Endodermal cell (in vitro differentiated cells): Measurements from ENCODE around the gene SFXN5. TPM values are rescaled to one million over a fixed set of nuclear protein-coding genes. Genes with fewer than 3 reads are reported as not detected.

Source experiments
- DNase-seq: peaks from one replicate; pipeline ENCODE4 v3.0.0-alpha.2; 2017
- H3K27ac ChIP-seq: 2 replicates; pipeline ENCODE4 v1.5.1; 2013; ENCODE audit warnings: mild to moderate bottlenecking, low read depth, low read length, moderate library complexity
- H3K27me3 ChIP-seq: 2 replicates; pipeline ENCODE4 v1.6.1; 2013; ENCODE audit warnings: mild to moderate bottlenecking, low read length, moderate library complexity; ENCODE audit not compliant: insufficient read depth, control insufficient read depth, poor library complexity, severe bottlenecking
- H3K36me3 ChIP-seq: 2 replicates; pipeline ENCODE4 v1.7.0; 2013; ENCODE audit warnings: mild to moderate bottlenecking, low read length, moderate library complexity; ENCODE audit not compliant: control insufficient read depth, insufficient read depth
- H3K4me1 ChIP-seq: one replicate; pipeline ENCODE4 v1.7.0; 2013; ENCODE audit warnings: low read length; ENCODE audit not compliant: control insufficient read depth, insufficient read depth
- H3K4me3 ChIP-seq: 2 replicates; pipeline ENCODE4 v1.5.1; 2013; ENCODE audit warnings: mild to moderate bottlenecking, low read length, moderate library complexity
- H3K9ac ChIP-seq: 2 replicates; pipeline ENCODE4 v1.6.1; 2013; ENCODE audit warnings: mild to moderate bottlenecking, low read length, moderate library complexity; ENCODE audit not compliant: poor library complexity, severe bottlenecking; ENCODE audit errors: extremely low read depth
- H3K9me3 ChIP-seq: 2 replicates; pipeline ENCODE4 v1.6.1; 2013; ENCODE audit warnings: mild to moderate bottlenecking, low read length, moderate library complexity; ENCODE audit not compliant: control insufficient read depth
- H3K27ac Mint-ChIP-seq: 2 replicates; pipeline ENCODE4 v1.8.0; 2020; ENCODE audit warnings: mixed read lengths
- H3K27me3 Mint-ChIP-seq: 2 replicates; pipeline ENCODE4 v1.8.0; 2021; ENCODE audit warnings: mild to moderate bottlenecking, mixed read lengths; ENCODE audit not compliant: insufficient read depth
- H3K36me3 Mint-ChIP-seq: 2 replicates; pipeline ENCODE4 v1.8.0; 2020; ENCODE audit warnings: low read depth, mixed read lengths
- H3K4me1 Mint-ChIP-seq: 2 replicates; pipeline ENCODE4 v1.8.0; 2020; ENCODE audit warnings: mixed read lengths
- H3K4me3 Mint-ChIP-seq: 2 replicates; pipeline ENCODE4 v1.8.0; 2020; ENCODE audit warnings: mild to moderate bottlenecking, moderate library complexity, mixed read lengths
- H3K9me3 Mint-ChIP-seq: 2 replicates; pipeline ENCODE4 v1.8.0; 2020; ENCODE audit warnings: mild to moderate bottlenecking, mixed read lengths
- CTCF ChIP-seq: fragments of 200-600 bp; sonication (generic); conservative IDR thresholded peaks from 2 replicates; pipeline ENCODE4 v1.5.0; 2021; ENCODE audit warnings: antibody characterized with exemption, mild to moderate bottlenecking
- WGBS, 2 experiments: methylation state at CpG; one replicate each; pipeline versions ENCODE4 v1.1.5 to v1.1.7; 2013; ENCODE audit warnings: missing lambda C conversion rate in 2 of 2, mixed read lengths in 1 of 2; ENCODE audit not compliant: insufficient coverage in 1 of 2, insufficient read length in 1 of 2; 5-methylcytosine and 5-hydroxymethylcytosine counted together
- total RNA-seq, 2 donors: library from RNA; stranded (reverse); fragmentation: NEBNext Ultra II Directional in 1 of 2; extraction: Animal tissue kit (Norgen Biotek cat#: 25700) in 1 of 2; gene quantifications; 2 replicates in 1 of 2; 3 replicates in 1 of 2; pipeline ENCODE4 v1.2.1, GENCODE V29; 2021

Gene SFXN5
- total RNA-seq, 2 donors from 2014 or later = 30.7 to 32.8 TPM

GRCh38 chr2:72988726-72989273 is 82.7 kb downstream of the SFXN5 start:
- Histone ChIP-seq H3K9me3 (no peaks in the 10 kb centered on the region), H3K36me3 (no peaks in the 10 kb centered on the region), H3K4me1 (peaks cover 9% of the 10 kb centered on the region), H3K9ac (no peak overlapping the region), H3K27me3 (no peaks in the 10 kb centered on the region), H3K27ac (no peak overlapping the region), H3K4me3 (no peak overlapping the region)
- no peaks in the 10 kb centered on the region for H3K27me3 Mint-ChIP-seq
- DNase-seq = peak; percentile 37
- 93 to 95% methylated on average over 9 of the region's 9 CpGs for WGBS, 2 experiments
- peak overlapping the region; percentile 20 for H3K27ac Mint-ChIP-seq
- peaks cover 2% of the 10 kb centered on the region for H3K36me3 Mint-ChIP-seq
- H3K4me3 Mint-ChIP-seq = no peak overlapping the region
- H3K9me3 Mint-ChIP-seq = no peaks in the 10 kb centered on the region
- peaks cover 8% of the 10 kb centered on the region for H3K4me1 Mint-ChIP-seq
- no peak for TF ChIP-seq CTCF

GRCh38 chr2:72988041-72988440 is 83.5 kb downstream of the SFXN5 start:
- no peaks in the 10 kb centered on the region for H3K27me3 ChIP-seq
- peaks cover 9% of the 10 kb centered on the region for H3K4me1 ChIP-seq
- TF ChIP-seq CTCF = no peak
- no peaks in the 10 kb centered on the region for H3K9me3 ChIP-seq
- no peak for DNase-seq
- Mint-ChIP-seq H3K4me1 (peaks cover 8% of the 10 kb centered on the region), H3K9me3 (no peaks in the 10 kb centered on the region), H3K27ac (no peak overlapping the region), H3K36me3 (peaks cover 2% of the 10 kb centered on the region), H3K27me3 (no peaks in the 10 kb centered on the region), H3K4me3 (no peak overlapping the region)
- H3K36me3 ChIP-seq = no peaks in the 10 kb centered on the region
- no peak overlapping the region for H3K4me3 ChIP-seq
- WGBS, 2 experiments = 90 to 97% methylated on average over 2 to 3 of the region's 3 CpGs
- H3K9ac ChIP-seq = no peak overlapping the region
- no peak overlapping the region for H3K27ac ChIP-seq

- WGBS, 2 experiments = 88 to 91% methylated on average over 9 to 12 of the region's 12 CpGs
- DNase-seq = no peak
- Histone ChIP-seq H3K4me1 (peaks cover 9% of the 10 kb centered on the region), H3K4me3 (no peak overlapping the region), H3K27me3 (no peaks in the 10 kb centered on the region), H3K9me3 (no peaks in the 10 kb centered on the region), H3K36me3 (no peaks in the 10 kb centered on the region), H3K9ac (peak overlapping the region; percentile 28), H3K27ac (no peak overlapping the region)
- TF ChIP-seq CTCF = no peak
- H3K27me3 Mint-ChIP-seq = no peaks in the 10 kb centered on the region
- no peak overlapping the region for H3K27ac Mint-ChIP-seq
- no peak overlapping the region for H3K4me3 Mint-ChIP-seq
- peaks cover 2% of the 10 kb centered on the region for H3K36me3 Mint-ChIP-seq
- no peaks in the 10 kb centered on the region for H3K9me3 Mint-ChIP-seq
- H3K4me1 Mint-ChIP-seq = peaks cover 8% of the 10 kb centered on the region
Measured at GRCh38 chr2:72985891-72986683, 85.4 kb downstream of the SFXN5 start.
